GM18502 (cell line): ENCODE measurements around the gene NTRK3.

Source experiments
- ATAC-seq: cut with Tn5 transposase; IDR thresholded peaks from one replicate; pipeline ENCODE4 v1.9.1; 2021; ENCODE audit warnings: mild to moderate bottlenecking; ENCODE audit not compliant: unreplicated experiment, poor library complexity

The NTRK3 gene

DNA sequence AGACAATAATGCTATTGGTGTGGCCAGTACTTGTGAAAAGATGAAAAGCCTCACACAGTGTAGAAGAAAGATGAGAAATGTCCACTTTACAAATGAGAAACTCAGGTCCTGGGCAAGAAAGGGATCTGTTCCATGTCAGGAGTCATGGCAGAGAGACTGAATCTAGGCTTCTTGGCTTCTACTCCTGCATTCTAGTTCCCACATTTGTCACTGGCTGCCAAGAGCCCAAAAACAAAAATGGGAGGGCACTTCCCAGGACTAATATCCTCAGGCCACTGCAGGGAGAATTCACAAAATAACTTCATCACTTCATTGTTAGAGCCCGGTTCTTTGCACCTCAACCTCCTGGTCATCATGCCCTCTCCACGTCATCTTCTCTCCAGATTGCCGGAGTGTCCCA, 337.5 kb downstream of the NTRK3 start:
- ATAC-seq, result no peak

DNA sequence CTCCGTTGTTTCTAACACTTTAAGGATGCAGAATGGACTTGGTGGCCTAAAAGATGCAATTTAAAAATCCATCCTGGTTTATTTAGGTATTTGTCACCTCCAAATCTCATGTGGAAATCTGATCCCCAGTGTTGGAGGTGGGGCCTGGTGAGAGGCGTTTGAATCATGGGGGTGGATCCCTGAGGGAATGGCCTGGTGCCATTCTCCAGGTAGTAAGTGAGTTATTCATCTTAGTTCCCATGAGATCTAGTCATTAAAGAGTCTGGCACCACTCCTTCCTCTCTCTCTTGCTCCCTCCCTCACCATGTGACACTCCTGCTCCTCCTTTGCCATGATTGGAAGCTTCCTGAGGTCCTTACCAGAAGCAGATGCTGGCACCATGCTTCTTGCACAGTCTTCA, 339.1 kb downstream of the NTRK3 start:
- no peak for ATAC-seq

DNA sequence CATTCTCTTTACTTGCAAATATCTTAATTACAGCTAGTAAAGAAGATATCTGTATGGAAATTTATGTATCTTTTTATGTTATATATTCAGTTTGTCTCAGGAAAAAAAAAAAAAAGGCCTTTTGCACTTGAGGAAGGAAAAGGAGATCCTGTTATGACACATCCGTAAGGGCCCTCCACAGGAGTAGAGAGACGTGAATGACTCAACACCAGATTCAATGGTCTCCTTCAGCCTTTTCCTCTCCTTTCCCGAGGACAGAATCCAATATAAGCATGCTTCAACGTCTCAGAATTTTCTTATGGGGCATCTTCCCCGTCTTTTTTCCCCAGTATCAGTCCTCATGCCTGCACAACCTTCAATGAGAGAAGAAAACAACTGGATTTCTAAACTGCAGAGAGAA, 340.3 kb downstream of the NTRK3 start:
- no peak for ATAC-seq

DNA sequence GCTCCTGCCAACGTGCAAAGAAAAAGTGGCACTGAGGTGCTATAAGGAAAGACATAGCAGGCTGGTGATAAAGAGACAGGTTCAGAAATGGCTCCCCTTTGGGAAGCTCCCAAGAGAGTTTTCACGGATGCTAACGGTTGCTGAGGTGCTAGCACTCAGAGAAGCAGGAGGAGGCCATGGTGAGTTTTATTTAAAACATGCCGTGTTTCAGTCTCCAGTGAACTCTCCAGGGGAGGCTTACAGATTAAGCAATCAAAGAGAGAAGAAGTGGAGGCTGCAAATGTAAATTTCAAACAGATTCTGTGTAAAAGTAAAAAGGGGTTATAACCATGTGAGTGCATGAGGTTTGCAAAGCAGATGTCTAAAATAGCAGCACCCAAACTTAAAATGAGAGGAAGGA, 346.2 kb downstream of the NTRK3 start:
- no peak for ATAC-seq

- ATAC-seq, result no peak
These were observed 348.7 kb downstream of the NTRK3 start for GRCh38 chr15:87907676-87908446.

DNA sequence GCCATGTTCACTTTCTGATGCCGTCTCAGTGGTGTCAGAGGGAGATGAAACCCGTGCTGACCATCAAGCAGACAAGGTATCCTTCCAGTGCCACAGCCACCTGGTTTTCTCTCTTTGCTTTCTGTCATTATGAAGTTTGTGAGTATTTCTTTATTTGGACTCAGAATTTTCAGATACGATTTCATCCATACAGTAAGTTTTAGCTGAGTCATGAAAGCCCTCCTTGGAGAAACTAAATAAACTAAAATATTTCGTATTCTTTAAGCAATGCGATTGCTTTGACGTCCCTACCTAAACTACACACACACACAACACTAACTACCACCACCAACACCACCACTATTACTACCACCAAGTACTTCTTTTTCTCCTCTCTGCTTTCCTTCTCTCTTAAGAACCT, 350.1 kb downstream of the NTRK3 start:
- ATAC-seq, result no peak

DNA sequence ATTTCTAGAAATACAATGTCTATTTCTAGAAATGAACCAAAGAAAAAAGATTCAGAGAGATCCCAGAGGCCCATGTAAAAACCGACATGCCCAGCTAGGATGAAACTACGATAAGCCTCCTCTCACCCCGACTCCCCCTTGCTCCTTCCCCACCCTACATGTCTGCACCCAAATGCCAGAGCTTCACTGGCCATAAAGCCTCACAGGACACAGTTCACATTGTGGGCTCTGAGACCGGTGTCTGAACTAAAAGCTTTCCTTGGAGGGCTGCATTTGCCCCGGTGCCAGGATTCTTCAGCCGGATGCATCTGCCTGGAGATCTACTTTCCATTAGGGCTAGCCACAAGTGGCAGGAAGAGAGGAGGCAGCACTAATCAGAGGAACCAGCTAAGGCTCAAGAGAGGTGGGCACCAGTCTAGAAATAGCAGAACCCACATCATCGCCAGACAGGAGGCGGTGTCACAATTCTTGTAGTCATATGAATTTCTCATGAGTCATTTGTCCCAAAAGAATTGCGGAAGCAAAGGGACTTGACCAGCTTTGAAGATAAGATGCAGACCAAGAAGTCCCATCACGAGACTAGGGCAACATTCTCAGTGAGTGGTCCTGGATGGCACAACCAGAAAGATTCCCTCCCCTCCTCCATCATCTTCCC, 353.6 kb downstream of the NTRK3 start:
- no peak for ATAC-seq

DNA sequence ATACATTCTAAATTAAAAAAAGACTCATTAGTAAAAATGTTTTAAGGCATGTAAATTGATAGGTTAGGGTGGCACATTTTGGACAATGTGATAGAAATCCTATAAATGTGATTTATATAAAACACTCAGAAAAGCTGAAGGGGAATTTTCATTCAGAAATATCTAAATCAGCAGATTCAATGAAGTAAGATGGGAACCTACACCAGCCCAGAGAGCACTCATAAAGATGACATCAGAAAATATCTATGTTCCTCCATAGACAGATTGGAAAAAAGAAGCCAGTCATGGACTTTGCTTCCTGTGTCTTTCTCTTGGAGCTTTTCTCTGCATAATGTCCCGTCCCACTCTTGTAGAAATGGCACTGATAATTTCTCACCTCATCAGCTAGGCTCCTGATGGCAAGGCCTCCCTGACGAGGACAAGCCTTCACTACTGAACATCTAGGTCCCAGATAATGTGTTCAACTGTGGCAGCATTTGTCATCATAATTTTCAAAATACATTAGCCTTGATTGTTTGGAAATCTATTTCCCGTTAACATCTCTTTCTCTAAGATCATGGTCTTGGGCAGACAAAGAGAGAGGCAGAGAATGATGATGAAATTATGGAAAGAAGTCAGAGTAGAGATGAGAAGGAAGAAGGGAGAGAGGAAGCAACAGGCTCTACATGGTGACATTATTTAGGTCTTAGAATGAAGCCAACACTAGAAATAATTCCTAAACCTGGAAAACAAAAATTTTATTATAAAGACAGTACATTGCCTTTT, 354.4 kb downstream of the NTRK3 start:
- ATAC-seq, result no peak

- no peak for ATAC-seq
These were observed 355.5 kb downstream of the NTRK3 start for GRCh38 chr15:87901008-87901407.

DNA sequence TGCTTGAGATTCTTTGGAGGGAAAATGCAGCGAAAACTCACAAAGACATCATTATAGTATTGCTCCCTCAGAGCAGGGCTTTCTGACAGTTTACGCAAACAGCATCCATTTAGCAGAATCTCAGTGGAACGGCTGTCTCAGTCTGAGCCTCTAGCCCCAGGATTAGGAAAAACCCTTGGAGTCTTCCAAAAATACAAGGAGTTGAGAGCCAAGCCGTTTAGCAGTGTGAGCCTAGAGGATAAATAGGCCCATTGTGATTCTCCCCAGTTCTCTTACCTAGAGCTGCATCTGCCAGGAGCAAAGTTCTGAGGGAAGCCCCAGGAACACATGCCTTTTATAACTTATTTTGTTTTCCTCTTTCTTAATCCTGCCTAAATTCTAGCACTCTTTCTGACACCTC, 359.6 kb downstream of the NTRK3 start:
- ATAC-seq, result no peak

DNA sequence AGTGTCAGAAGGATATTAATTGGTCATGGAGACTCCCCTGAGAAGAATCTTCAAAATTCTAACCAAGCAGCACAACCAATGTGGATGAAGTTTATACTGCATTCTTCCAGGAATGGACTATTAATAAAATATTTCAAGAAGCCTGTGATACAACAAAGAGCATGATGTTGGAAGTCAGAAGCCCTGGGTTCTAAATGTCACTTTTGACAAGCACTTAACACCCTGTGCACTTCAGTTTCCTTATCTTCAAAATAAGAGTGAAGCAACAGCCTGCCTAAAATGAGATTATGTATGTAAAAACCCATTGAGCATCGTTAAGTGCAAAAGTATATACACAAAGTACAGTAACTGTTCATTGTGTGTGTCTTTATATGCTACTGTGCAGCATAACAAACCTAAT, 369.4 kb downstream of the NTRK3 start:
- ATAC-seq, result no peak

GRCh38 chr15:87881026-87881425, 375.5 kb downstream of the NTRK3 start:
- no peak for ATAC-seq

DNA sequence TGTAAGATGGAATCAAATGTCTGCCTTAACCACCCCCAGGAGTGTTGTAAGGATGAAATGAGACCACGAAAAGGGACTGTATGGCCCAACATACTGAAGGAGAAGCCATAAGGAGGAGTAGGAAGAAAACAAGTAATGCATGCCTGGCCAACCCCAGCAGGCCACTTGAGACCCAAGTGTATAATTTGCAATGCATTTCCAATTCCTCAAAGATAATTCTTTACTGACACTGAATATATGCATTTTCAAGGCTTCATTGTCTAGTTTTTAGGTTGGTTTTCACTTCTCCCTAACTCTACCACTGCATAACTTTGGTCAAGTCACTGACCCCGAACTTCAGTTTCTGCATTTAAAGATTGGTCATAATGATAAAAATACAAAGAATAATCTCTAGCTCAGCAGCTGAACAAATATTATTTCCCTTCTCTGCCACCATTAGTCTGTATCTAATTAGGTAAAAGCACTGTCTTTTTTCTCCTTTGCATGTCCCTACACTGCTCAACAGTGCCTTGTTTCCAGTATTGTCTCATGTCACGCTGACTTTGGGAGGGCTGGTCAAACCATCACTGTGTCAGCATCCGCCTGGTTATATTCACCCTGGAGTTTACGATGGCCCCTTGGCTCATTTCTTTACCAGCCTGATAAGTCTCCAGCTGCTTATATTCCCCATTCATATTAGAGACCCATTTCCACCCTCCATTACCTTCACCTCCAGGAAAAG, 378.6 kb downstream of the NTRK3 start:
- no peak for ATAC-seq

DNA sequence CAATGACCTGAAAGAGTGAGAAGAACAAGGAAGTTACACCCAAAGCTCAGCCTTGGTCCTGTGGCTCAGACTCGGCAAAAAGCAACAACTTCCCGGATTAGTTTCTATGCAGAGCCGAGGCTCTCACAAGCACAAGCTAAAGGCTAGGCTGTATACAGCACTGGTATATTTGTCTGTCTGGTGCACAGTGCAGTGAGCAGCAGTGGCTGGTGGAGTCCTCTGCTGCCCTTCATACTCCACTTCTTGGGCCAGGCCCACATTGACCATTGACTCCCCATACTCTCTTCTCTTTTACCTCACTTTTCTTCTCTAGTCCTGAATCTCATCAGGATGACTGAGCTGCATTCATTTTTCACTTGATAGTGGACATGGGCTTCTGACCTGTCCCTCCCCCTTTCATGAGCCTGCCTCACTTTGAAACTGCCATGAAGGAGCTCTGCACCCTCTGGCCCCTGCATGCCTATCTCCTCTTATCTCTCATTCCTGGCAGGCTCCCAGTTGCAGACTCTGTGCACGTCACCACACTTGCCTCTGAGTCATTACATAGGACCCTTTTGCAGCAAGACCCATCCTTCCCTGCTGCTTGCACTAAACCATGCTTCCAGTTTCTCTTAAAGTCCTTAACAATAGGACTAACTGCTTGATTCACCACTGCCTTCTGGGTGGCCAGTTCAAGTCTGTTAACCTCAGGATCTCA, 379.3 kb downstream of the NTRK3 start:
- ATAC-seq, result no peak

DNA sequence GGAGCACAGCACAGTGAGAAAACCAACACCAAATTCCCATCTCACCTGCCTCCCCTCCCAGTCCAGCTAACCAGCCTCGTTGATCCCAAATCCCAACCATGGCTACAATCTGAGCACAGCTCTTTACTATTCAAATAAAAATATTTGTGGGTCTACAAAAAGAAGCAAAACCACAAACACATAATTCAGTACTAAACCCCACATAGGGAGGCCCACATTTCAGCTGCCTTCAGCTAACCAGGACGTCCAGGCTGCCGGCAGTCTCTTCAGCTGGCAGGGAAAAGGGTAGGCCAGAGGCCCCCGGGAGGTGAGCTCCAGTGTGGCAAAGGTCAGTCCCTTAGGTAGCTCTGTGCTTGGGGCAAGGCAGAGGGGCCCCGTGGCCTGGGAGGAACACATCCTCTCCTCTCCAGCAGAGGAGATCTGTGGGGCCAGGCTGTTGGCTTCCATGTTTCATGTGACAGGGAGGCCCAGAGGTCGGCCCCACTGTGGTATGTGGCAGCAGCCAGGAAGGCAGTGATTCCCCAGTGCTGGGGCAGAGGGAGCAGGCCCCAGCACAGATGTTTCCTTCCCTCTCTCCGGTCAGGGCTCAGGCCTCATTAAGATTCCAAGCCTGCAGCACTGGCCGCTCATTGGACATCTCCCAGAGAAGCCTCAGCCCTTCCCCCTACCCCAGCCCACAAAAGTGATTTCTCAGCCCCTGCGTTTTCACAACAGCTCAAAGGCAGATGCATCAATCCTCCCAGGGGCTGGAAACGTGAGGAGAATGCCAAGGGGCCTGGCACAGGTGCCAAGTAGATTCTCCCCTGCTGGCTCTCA, 381.4 kb downstream of the NTRK3 start:
- ATAC-seq, result no peak

GRCh38 chr15:87873516-87873915, 383.0 kb downstream of the NTRK3 start:
- ATAC-seq, result no peak

GRCh38 chr15:87871731-87872320, 384.7 kb downstream of the NTRK3 start:
- no peak for ATAC-seq

DNA sequence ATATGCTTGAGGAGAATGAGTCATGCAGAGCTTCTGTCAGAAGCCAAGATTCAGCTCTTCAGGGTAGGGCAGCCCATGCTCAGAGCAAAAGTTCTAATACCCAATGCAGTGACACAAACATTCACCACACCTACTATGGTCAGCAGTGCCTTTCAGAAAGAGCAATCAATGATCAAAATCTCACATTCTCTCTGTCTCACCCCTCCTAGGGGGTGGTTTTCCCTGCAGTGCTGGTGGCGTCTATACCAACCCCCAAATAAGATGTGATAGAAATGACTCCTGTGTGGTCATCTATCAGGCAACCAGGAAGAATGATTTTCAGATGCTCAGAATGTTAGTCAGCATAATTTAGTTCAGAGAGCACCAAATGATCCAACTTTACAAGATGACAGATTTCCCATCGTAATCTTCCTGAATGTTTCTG, 385.3 kb downstream of the NTRK3 start:
- ATAC-seq, result no peak

DNA sequence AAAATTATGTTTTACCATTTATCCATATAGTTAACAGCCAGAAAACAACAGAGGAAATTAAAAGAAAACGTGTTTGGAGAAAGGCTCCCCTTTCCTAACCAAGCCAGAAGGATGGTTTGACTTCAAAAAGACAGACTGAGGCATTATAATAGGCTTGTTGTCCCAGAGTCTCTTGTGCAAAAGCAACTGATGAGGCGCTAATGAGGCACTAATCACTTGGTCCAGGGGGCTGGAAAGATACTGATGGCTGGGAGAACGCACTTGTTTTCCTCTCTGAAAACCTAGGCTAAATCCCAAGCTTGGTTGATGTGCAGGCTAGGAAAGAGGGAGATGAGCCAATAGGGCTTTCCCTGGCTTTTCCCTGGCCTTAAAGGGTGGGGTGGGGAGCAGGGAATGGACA, 389.6 kb downstream of the NTRK3 start:
- no peak for ATAC-seq
